Activated gamma-delta T cell treated with Interleukin-2 at 50 U/mL for 16 hours (primary cell): ENCODE data around the gene SERPIND1.
A peak's percentile ranks its signal among the peaks of the same experiment; 100 is the strongest.
"Not testable (repeated sequence)": the region's sequence is repeated elsewhere in the genome, so short reads cannot be mapped to it uniquely, and the experiment has no call there.

Experiments used
- DNase-seq: peaks from one replicate; pipeline ENCODE4 v3.0.0-alpha.2; 2020

SERPIND1 gene

GRCh38 chr22:20773793-20774212 lies at the start of gene SERPIND1:
TSS of gene SERPIND1 (plus strand) at chr22:20774113. CDS start at chr22:20779313, 5,200 bp downstream.
- DNase-seq: no peak

- no peak for DNase-seq
Measured at GRCh38 chr22:20724676-20725454, 49.0 kb upstream of the SERPIND1 start.

- DNase-seq: no peak
Measured at GRCh38 chr22:20725987-20726558, 47.8 kb upstream of the SERPIND1 start.

- no peak for DNase-seq
Measured at GRCh38 chr22:20727118-20728015, 46.5 kb upstream of the SERPIND1 start.

GRCh38 chr22:20728523-20729190 lies 45.3 kb upstream of the SERPIND1 start:
- no peak for DNase-seq

- no peak for DNase-seq
Measured at GRCh38 chr22:20729194-20729593, 44.7 kb upstream of the SERPIND1 start.

GRCh38 chr22:20732431-20732830 lies 41.5 kb upstream of the SERPIND1 start:
- DNase-seq: not testable (repeated sequence)

- DNase-seq: not testable (repeated sequence)
Measured at GRCh38 chr22:20735356-20736162, 38.4 kb upstream of the SERPIND1 start.

GRCh38 chr22:20736891-20737290 lies 37.0 kb upstream of the SERPIND1 start:
- not testable (repeated sequence) for DNase-seq

GRCh38 chr22:20738394-20739089 lies 35.4 kb upstream of the SERPIND1 start:
- DNase-seq: no peak

GRCh38 chr22:20740222-20740951 lies 33.5 kb upstream of the SERPIND1 start:
- DNase-seq: no peak

- no peak for DNase-seq
Measured at GRCh38 chr22:20741008-20741633, 32.8 kb upstream of the SERPIND1 start.

GRCh38 chr22:20741634-20742581 lies 32.0 kb upstream of the SERPIND1 start:
- peak; percentile 41 for DNase-seq

GRCh38 chr22:20742764-20743163 lies 31.1 kb upstream of the SERPIND1 start:
- DNase-seq: no peak

GRCh38 chr22:20744456-20744855 lies 29.5 kb upstream of the SERPIND1 start:
- DNase-seq: no peak

GRCh38 chr22:20745119-20745518 lies 28.8 kb upstream of the SERPIND1 start:
- no peak for DNase-seq

- no peak for DNase-seq
Measured at GRCh38 chr22:20746431-20747189, 27.3 kb upstream of the SERPIND1 start.

- DNase-seq: no peak
Measured at GRCh38 chr22:20747223-20747622, 26.7 kb upstream of the SERPIND1 start.
